NT2/D1 (cell line): Measurements from ENCODE around the gene FXN.

Experiments
- YY1 ChIP-seq: IDR thresholded peaks from 2 replicates; pipeline ENCODE4 v1.6.1; 2011; ENCODE audit not compliant: insufficient read length, insufficient read depth
- ZNF274 ChIP-seq: IDR thresholded peaks from 2 replicates; pipeline ENCODE4 v1.6.1; 2011; ENCODE audit warnings: mild to moderate bottlenecking, low read depth, low read length

- no peak for TF ChIP-seq ZNF274
- TF ChIP-seq YY1: no peak
Measured at GRCh38 chr9:69121155-69122081, 85.9 kb downstream of the FXN start.
